Endothelial cell of umbilical vein (primary cell): ENCODE results near the gene RNASEH2A.

ENCODE experiments used
- CTCF ChIP-seq, 2 donors: IDR thresholded peaks; 1 replicate in 1 of 2; 2 replicates in 1 of 2; pipeline ENCODE4 v1.5.1; 2011; ENCODE audit warnings: low read length in 2 of 2, mild to moderate bottlenecking in 2 of 2, moderate library complexity in 2 of 2, control low read depth in 1 of 2, inconsistent platforms in 1 of 2, low read depth in 1 of 2; ENCODE audit not compliant: insufficient read depth in 1 of 2; ENCODE audit errors: extremely low read depth in 1 of 2
- EZH2 ChIP-seq: IDR thresholded peaks from 2 replicates; pipeline ENCODE4 v1.6.1; 2012; ENCODE audit warnings: borderline replicate concordance, low read depth, mild to moderate bottlenecking, moderate library complexity, low read length, inconsistent platforms; ENCODE audit not compliant: severe bottlenecking
- GATA2 ChIP-seq: IDR thresholded peaks from 2 replicates; pipeline ENCODE4 v1.7.0; 2011; ENCODE audit warnings: low read depth, mild to moderate bottlenecking, moderate library complexity, mixed read lengths, low read length; ENCODE audit not compliant: insufficient read length, insufficient read depth
- JUN ChIP-seq: IDR thresholded peaks from 2 replicates; pipeline ENCODE4 v1.6.1; 2011; ENCODE audit warnings: borderline replicate concordance, low read depth; ENCODE audit not compliant: insufficient read length, insufficient read depth
- MAX ChIP-seq: IDR thresholded peaks from 2 replicates; pipeline ENCODE4 v1.6.1; 2011; ENCODE audit not compliant: insufficient read depth, insufficient read length
- MYC ChIP-seq: IDR thresholded peaks from one replicate; pipeline ENCODE4 v1.6.1; 2011; ENCODE audit warnings: mild to moderate bottlenecking, low read depth, low read length
- POLR2A ChIP-seq: IDR thresholded peaks from 2 replicates; pipeline ENCODE4 v1.6.1; 2012; ENCODE audit warnings: low read depth, mild to moderate bottlenecking, control low read depth, low read length
- POLR2AphosphoS5 ChIP-seq: IDR thresholded peaks from 2 replicates; pipeline ENCODE4 v1.6.1; 2012; ENCODE audit warnings: low read depth, mild to moderate bottlenecking, control low read depth, low read length, moderate library complexity; ENCODE audit not compliant: insufficient read depth

- TF ChIP-seq CTCF (IDR thresholded peaks at IDR 0.05; ENCODE audit: extremely low read depth in 1 of 2, insufficient read depth in 1 of 2, low read depth in 1 of 2, low read length in 2 of 2) (peak; percentile 96 to 97), POLR2A (no peak), MYC (no peak), JUN (no peak), MAX (no peak), POLR2AphosphoS5 (peak; percentile 37), EZH2 (no peak), GATA2 (no peak)
Observed at GRCh38 chr19:12777217-12778016, 29.0 kb upstream of the RNASEH2A start.
